Heart left ventricle (tissue), 13 donors: ENCODE results near the gene LHFPL4.

Experiments
- POLR2A ChIP-seq, 2 donors: fragments of 450-650 bp; IDR thresholded peaks; one replicate each; pipeline ENCODE4 v1.6.1; 2017; ENCODE audit warnings: antibody characterized with exemption in 2 of 2, mild to moderate bottlenecking in 2 of 2, moderate library complexity in 2 of 2
- TF ChIP-seq, protein P1 (sequence below), 12 donors: fragments of 200-600 bp; sonication (generic) in 4 of 12; IDR thresholded peaks; one replicate each; pipeline versions ENCODE4 v1.5.0 to v1.8.0; 2018 to 2022; ENCODE audit warnings: antibody characterized with exemption in 12 of 12, mild to moderate bottlenecking in 5 of 12
- donor health status: ischemic (EF 13 %, LVEDD 7.1; RV severe dilation, severe dysfunction).
- donor health status: DM: no; HTN: yes; CAD: no.
- donor health status: DM: no; HTN: no; CAD: no.
- donor health status: ischemic (EF 25% LVEDD 6.9; RV normal size, moderate dysfunction).
- donor health status: ischemic (EF 25% LVEDD 5.7; RV mildly dilated, moderate dysfunction).
- donor health status: ischemic (EF 35%, LVEDD 5.7; RV mildly dilated, moderate dysfunction).
- donor health status: nonischemic (EF 11% LVEDD 7.7; RV severe dilation, severe dysfunction).
- donor health status: DM: yes; HTN: yes; CAD: no.
- donor health status: PGD.
- donor health status: ischemic (EF 29% LVEDD 5.4; RV normal size, mild dysfunction).
- donor health status: nonischemic (EF 23%, LVEDD 6.1; RV moderate dilation, normal function).

DNA sequence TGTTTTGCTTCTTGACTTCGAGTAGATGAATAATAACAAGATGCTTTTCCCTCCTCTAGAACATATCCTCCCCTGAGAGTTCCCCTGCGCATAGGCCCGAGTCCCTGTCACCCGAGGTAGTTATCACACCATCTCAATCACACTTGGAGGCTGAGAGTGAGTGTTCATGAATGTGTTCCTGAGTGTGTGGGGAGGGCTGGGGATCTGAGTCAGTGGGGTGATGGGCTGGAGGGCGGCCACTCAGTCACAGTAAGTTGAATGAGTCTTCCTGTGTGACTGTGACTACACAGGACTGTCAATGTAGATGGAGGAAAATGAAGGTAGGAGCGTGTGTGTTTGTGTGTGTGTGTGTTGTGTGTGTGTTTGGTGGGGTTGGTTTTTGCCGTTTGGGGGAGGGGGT is 85.2 kb downstream of the LHFPL4 start:
- TF ChIP-seq POLR2A (IDR thresholded peaks at IDR 0.05) = no peak
- TF ChIP-seq, protein P1, sequence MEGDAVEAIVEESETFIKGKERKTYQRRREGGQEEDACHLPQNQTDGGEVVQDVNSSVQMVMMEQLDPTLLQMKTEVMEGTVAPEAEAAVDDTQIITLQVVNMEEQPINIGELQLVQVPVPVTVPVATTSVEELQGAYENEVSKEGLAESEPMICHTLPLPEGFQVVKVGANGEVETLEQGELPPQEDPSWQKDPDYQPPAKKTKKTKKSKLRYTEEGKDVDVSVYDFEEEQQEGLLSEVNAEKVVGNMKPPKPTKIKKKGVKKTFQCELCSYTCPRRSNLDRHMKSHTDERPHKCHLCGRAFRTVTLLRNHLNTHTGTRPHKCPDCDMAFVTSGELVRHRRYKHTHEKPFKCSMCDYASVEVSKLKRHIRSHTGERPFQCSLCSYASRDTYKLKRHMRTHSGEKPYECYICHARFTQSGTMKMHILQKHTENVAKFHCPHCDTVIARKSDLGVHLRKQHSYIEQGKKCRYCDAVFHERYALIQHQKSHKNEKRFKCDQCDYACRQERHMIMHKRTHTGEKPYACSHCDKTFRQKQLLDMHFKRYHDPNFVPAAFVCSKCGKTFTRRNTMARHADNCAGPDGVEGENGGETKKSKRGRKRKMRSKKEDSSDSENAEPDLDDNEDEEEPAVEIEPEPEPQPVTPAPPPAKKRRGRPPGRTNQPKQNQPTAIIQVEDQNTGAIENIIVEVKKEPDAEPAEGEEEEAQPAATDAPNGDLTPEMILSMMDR (IDR thresholded peaks at IDR 0.05) = no peak
